ENCODE data around the gene PLXNB3. TPM values are rescaled to one million over a fixed set of nuclear protein-coding genes. Genes with fewer than 3 reads are reported as not detected.
"Not testable (repeated sequence)": the region's sequence is repeated elsewhere in the genome, so short reads cannot be mapped to it uniquely, and the experiment has no call there.

Gene PLXNB3
- polyA plus RNA-seq, 2 donors, result 5.1 to 12.4 TPM

DNA sequence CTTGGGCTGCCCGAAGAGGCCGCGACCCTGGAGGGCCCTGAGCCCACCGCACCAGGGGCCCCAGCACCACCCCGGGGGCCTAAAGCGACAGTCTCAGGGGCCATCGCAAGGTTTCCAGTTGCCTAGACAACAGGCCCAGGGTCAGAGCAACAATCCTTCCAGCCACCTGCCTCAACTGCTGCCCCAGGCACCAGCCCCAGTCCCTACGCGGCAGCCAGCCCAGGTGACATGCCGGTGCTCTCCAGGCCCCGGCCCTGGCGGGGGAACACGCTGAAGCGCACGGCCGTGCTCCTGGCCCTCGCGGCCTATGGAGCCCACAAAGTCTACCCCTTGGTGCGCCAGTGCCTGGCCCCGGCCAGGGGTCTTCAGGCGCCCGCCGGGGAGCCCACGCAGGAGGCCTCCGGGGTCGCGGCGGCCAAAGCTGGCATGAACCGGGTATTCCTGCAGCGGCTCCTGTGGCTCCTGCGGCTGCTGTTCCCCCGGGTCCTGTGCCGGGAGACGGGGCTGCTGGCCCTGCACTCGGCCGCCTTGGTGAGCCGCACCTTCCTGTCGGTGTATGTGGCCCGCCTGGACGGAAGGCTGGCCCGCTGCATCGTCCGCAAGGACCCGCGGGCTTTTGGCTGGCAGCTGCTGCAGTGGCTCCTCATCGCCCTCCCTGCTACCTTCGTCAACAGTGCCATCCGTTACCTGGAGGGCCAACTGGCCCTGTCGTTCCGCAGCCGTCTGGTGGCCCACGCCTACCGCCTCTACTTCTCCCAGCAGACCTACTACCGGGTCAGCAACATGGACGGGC is 38.8 kb upstream of the PLXNB3 start:
- WGBS, 2 donors, result 68 to 79% methylated on average over 43 to 55 of the region's 55 CpGs
- Histone ChIP-seq H3K9me3 (ENCODE audit: control insufficient read depth in 2 of 2, insufficient read depth in 1 of 2, low read depth in 1 of 2, low read length in 1 of 2) (no peaks in the 10 kb centered on the region), H3K36me3 (ENCODE audit: control insufficient read depth in 2 of 2, insufficient read depth in 2 of 2, low read length in 1 of 2) (peaks cover 0 to 3% of the 10 kb centered on the region in 2 donors), H3K4me3 (ENCODE audit: low read depth in 1 of 2, low read length in 2 of 2) (peak overlapping the region; percentile 35 to 57), H3K27me3 (ENCODE audit: control insufficient read depth in 1 of 2, insufficient read depth in 2 of 2, low read length in 2 of 2) (no peaks in the 10 kb centered on the region), H3K4me1 (ENCODE audit: control insufficient read depth in 2 of 2, insufficient read depth in 2 of 2, low read length in 1 of 2) (peaks cover 6 to 30% of the 10 kb centered on the region in 2 donors), H3K27ac (ENCODE audit: low read depth in 2 of 2, low read length in 1 of 2) (peak overlapping the region; percentile 72 to 97)

DNA sequence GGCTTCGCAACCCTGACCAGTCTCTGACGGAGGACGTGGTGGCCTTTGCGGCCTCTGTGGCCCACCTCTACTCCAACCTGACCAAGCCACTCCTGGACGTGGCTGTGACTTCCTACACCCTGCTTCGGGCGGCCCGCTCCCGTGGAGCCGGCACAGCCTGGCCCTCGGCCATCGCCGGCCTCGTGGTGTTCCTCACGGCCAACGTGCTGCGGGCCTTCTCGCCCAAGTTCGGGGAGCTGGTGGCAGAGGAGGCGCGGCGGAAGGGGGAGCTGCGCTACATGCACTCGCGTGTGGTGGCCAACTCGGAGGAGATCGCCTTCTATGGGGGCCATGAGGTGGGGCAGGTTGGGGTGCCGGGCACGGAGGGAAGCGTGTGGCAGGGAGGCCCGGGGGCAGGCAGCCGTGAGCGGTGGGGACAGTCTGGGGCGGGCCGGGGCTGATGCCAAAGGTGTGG is 38.2 kb upstream of the PLXNB3 start:
- Histone ChIP-seq H3K9me3 (ENCODE audit: control insufficient read depth in 2 of 2, insufficient read depth in 1 of 2, low read depth in 1 of 2, low read length in 1 of 2) (no peaks in the 10 kb centered on the region), H3K4me1 (ENCODE audit: control insufficient read depth in 2 of 2, insufficient read depth in 2 of 2, low read length in 1 of 2) (peaks cover 6 to 30% of the 10 kb centered on the region in 2 donors), H3K36me3 (ENCODE audit: control insufficient read depth in 2 of 2, insufficient read depth in 2 of 2, low read length in 1 of 2) (no peaks in the 10 kb centered on the region), H3K27ac (ENCODE audit: low read depth in 2 of 2, low read length in 1 of 2) (peak overlapping the region; percentile 67 to 79), H3K4me3 (ENCODE audit: low read depth in 1 of 2, low read length in 2 of 2) (no peak overlapping the region), H3K27me3 (ENCODE audit: control insufficient read depth in 1 of 2, insufficient read depth in 2 of 2, low read length in 2 of 2) (no peaks in the 10 kb centered on the region)
- 73% methylated on average over 34 to 35 of the region's 35 CpGs for whole genome bisulfite sequencing, 2 donors

DNA sequence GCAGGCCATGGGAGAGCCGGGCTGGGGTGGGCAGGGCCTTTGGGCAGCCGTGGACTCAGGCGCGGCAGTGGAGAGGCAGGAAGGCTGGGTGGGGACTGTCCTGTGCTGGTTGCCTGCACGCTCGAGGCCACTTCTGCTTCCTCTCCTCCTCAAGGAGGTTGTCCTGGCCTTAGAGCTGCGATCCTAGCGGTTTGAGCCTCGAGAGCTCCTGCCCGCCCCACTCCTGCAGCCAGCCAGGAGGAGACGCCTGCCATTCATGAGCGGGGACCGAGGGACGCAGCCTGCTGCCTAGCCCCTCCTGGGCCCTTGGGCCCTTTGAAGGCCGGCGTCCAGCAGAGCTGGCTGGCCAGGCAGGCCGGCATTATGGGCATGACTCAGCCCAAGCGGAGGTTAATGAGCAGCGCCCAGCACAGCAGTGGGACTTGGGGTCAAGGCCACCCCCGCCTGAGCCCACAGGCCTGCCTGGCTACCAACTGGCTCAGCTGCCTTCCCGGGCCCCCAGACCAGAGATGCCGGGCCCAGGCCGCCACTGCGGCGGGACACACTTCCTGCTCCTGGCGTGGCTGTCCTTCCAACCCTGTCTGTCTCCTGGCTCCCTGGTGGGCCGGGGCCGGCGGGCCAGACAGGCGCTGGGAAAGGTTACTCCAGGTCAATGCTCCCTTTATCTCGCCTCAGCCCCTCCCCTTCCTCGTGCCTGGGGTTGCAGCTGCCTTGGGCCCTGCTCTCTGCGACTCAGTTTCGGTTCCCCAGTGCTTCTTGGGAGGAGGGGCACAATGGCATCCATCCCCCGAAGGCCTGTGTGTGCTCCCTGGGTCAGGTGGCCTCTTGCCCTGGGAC is 37.5 kb upstream of the PLXNB3 start:
- H3K27me3 ChIP-seq (ENCODE audit: control insufficient read depth in 1 of 2, insufficient read depth in 2 of 2, low read length in 2 of 2), result no peaks in the 10 kb centered on the region
- 7 to 41% methylated on average over 29 to 35 of the region's 35 CpGs for WGBS, 2 donors
- no peaks in the 10 kb centered on the region for H3K36me3 ChIP-seq (ENCODE audit: control insufficient read depth in 2 of 2, insufficient read depth in 2 of 2, low read length in 1 of 2)
- H3K4me1 ChIP-seq (ENCODE audit: control insufficient read depth in 2 of 2, insufficient read depth in 2 of 2, low read length in 1 of 2), result peaks cover 6 to 30% of the 10 kb centered on the region in 2 donors
- peak overlapping the region; percentile 67 to 79 for H3K27ac ChIP-seq (ENCODE audit: low read depth in 2 of 2, low read length in 1 of 2)
- peak overlapping the region in 1 of 2 donors; percentile 13 for H3K4me3 ChIP-seq (ENCODE audit: low read depth in 1 of 2, low read length in 2 of 2)
- no peaks in the 10 kb centered on the region for H3K9me3 ChIP-seq (ENCODE audit: control insufficient read depth in 2 of 2, insufficient read depth in 1 of 2, low read depth in 1 of 2, low read length in 1 of 2)

DNA sequence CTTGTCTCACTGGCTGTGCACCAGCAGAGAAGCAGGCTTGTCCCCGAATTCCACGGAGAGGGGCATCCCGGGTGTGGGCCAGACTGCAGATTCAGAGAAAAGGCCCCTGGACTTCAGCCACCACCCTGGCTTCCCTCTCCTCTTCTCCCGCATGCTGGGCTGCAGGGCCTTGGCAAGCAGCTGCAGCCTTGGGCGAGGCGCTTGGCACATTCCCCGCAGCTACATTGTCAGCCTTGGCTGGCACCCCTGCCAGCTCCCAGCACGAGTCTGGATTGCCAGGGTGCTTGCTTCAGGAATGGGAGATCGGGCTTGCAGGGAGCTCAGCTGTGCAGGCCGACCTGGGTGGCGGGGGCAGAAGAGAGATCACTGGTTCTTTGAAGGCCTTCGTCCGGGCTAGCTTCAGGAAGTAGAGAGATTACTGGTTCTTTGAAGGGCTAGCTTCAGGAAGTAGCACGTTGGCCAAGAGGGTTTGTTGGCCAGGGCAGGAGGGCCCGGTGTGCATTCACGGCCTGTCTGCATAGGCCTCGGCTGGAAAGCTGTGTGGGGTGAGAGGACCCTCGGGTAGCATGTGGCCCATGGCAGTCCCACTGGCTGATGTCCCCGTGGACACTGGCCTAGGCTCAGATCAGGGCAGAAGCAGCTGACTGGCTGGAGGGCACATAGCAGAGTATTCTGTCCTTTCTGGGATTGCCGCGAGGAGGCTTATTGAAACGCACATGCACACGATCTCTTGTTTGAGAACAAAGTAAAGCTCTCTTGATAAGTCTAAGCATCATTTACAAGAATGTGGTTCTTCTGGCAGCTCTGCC is 36.7 kb upstream of the PLXNB3 start:
- H3K4me1 ChIP-seq (ENCODE audit: control insufficient read depth in 2 of 2, insufficient read depth in 2 of 2, low read length in 1 of 2), result peaks cover 8 to 30% of the 10 kb centered on the region in 2 donors
- H3K4me3 ChIP-seq (ENCODE audit: low read depth in 1 of 2, low read length in 2 of 2), result no peak overlapping the region
- WGBS, 2 donors, result 15 to 42% methylated on average over 23 of the region's 23 CpGs

DNA sequence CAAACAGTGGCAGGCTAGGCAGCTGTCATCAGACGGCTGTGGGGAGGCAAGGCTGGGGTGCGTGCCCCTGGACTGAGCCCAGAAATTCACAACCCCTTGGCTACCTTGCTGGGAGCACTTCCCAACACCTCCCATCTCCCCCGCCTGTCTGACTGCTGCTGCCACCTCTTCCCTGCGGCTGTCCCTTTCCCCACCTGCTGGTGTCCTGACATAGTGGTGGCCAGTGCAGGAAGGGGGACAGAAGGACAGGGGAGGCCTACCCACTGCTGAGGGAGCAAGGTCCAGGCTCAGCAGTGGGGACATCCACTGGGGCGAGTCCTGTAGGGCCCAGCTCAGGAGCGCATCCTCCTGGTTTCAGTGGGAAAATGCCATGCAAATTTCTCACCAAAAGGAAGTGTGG is 36.0 kb upstream of the PLXNB3 start:
- 74 to 85% methylated on average over 6 of the region's 6 CpGs for WGBS, 2 donors
- Histone ChIP-seq H3K27ac (ENCODE audit: low read depth in 2 of 2, low read length in 1 of 2) (peak overlapping the region in 1 of 2 donors; percentile 67), H3K27me3 (ENCODE audit: control insufficient read depth in 1 of 2, insufficient read depth in 2 of 2, low read length in 2 of 2) (no peaks in the 10 kb centered on the region), H3K9me3 (ENCODE audit: control insufficient read depth in 2 of 2, insufficient read depth in 1 of 2, low read depth in 1 of 2, low read length in 1 of 2) (no peaks in the 10 kb centered on the region), H3K36me3 (ENCODE audit: control insufficient read depth in 2 of 2, insufficient read depth in 2 of 2, low read length in 1 of 2) (no peaks in the 10 kb centered on the region), H3K4me3 (ENCODE audit: low read depth in 1 of 2, low read length in 2 of 2) (no peak overlapping the region), H3K4me1 (ENCODE audit: control insufficient read depth in 2 of 2, insufficient read depth in 2 of 2, low read length in 1 of 2) (peaks cover 8 to 27% of the 10 kb centered on the region in 2 donors)

More for the DNA sequence above, 36.7 kb upstream of the PLXNB3 start:
- Histone ChIP-seq H3K27ac (ENCODE audit: low read depth in 2 of 2, low read length in 1 of 2) (peak overlapping the region; percentile 67 to 79), H3K9me3 (ENCODE audit: control insufficient read depth in 2 of 2, insufficient read depth in 1 of 2, low read depth in 1 of 2, low read length in 1 of 2) (no peaks in the 10 kb centered on the region), H3K36me3 (ENCODE audit: control insufficient read depth in 2 of 2, insufficient read depth in 2 of 2, low read length in 1 of 2) (no peaks in the 10 kb centered on the region), H3K27me3 (ENCODE audit: control insufficient read depth in 1 of 2, insufficient read depth in 2 of 2, low read length in 2 of 2) (no peaks in the 10 kb centered on the region)

DNA sequence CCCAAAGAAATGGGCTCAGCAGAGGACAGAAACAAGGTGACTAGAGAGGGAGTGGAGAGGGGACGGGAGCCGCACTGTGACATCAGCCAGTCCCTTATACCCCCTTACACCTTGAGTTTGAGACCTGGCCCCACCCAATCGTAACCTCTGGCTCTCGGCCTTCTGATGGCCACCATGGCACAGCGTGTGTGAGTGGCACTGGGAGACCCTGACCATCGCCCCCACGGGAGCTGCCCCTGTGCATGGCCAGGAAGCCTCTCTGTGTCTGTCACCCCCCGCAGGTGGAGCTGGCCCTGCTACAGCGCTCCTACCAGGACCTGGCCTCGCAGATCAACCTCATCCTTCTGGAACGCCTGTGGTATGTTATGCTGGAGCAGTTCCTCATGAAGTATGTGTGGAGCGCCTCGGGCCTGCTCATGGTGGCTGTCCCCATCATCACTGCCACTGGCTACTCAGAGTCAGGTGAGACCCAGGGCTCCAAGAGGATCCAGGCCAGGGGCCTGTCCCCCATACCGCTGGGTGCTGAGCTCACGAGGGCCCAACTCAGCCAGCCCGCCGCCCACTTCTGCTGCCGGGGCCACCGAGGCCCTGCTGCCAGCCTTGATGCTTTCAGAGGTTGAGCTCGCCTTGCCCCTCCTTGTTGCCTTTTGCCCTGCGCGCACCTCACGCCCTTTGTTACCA is 35.0 kb upstream of the PLXNB3 start:
- Histone ChIP-seq H3K4me3 (ENCODE audit: low read depth in 1 of 2, low read length in 2 of 2) (no peak overlapping the region), H3K4me1 (ENCODE audit: control insufficient read depth in 2 of 2, insufficient read depth in 2 of 2, low read length in 1 of 2) (peaks cover 8 to 27% of the 10 kb centered on the region in 2 donors), H3K9me3 (ENCODE audit: control insufficient read depth in 2 of 2, insufficient read depth in 1 of 2, low read depth in 1 of 2, low read length in 1 of 2) (no peaks in the 10 kb centered on the region), H3K27me3 (ENCODE audit: control insufficient read depth in 1 of 2, insufficient read depth in 2 of 2, low read length in 2 of 2) (no peaks in the 10 kb centered on the region), H3K27ac (ENCODE audit: low read depth in 2 of 2, low read length in 1 of 2) (no peak overlapping the region), H3K36me3 (ENCODE audit: control insufficient read depth in 2 of 2, insufficient read depth in 2 of 2, low read length in 1 of 2) (no peaks in the 10 kb centered on the region)
- WGBS, 2 donors, result 94 to 95% methylated on average over 23 of the region's 23 CpGs

DNA sequence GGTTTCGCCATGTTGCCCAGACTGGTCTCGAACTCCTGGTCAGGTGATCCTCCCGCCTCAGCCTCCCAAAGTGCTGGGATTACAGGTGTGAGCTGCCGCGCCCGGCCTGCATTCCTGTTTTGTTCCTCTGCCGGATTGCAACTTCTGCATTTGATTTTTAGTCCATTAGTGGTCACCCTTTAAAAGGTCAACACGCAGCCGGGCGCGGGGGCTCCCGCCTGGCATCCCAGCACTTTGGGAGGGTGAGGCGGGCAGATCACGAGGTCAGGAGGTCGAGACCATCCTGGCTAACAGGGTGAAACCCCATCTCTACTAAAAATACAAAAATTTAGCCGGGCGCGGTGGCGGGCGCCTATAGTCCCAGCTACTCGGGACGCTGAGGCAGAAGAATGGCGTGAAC is 33.9 kb upstream of the PLXNB3 start:
- not testable (repeated sequence) for H3K9me3 ChIP-seq (ENCODE audit: control insufficient read depth in 2 of 2, insufficient read depth in 1 of 2, low read depth in 1 of 2, low read length in 1 of 2); H3K27me3 ChIP-seq (ENCODE audit: control insufficient read depth in 1 of 2, insufficient read depth in 2 of 2, low read length in 2 of 2); H3K36me3 ChIP-seq (ENCODE audit: control insufficient read depth in 2 of 2, insufficient read depth in 2 of 2, low read length in 1 of 2); H3K27ac ChIP-seq (ENCODE audit: low read depth in 2 of 2, low read length in 1 of 2); H3K4me3 ChIP-seq (ENCODE audit: low read depth in 1 of 2, low read length in 2 of 2)
- peaks cover 8 to 24% of the 10 kb centered on the region in 2 donors for H3K4me1 ChIP-seq (ENCODE audit: control insufficient read depth in 2 of 2, insufficient read depth in 2 of 2, low read length in 1 of 2)
- 93 to 95% methylated on average over 23 of the region's 23 CpGs for WGBS, 2 donors

DNA sequence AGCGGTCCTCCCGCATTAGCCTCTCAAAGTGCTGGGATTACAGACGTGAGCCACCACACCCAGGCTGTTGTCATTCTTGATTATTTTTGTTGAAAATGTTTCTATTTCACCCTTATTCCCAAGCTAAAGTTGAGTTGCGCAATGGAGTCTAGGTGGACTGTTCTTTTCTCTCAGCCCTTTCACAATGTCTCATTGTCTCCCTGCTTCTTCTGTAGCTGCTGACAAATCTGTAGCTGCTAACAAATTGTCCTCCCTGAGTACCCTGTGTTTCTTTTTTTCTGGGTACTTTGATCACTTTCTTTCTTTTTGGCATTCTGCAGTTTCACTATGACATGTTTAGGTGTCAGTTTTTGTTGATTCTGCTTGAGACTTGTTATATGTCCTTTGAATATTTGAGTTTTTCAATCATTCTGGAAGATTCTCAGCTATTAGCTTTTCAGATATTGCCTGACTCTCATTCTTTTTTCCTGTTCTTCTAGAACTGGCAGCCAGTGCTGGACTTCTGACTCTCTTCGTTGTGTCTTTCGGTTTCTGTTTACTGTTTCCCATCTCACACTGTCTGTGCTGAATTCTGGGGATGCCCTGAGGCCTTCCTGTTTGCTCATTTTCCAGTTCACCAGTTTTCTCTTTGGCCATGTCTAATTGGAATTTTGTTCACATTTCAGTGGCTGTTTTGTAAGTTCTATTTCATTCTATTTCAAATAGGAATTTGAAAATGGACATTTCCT is 32.8 kb upstream of the PLXNB3 start:
- no peak overlapping the region for H3K4me3 ChIP-seq (ENCODE audit: low read depth in 1 of 2, low read length in 2 of 2)
- no peaks in the 10 kb centered on the region for H3K27me3 ChIP-seq (ENCODE audit: control insufficient read depth in 1 of 2, insufficient read depth in 2 of 2, low read length in 2 of 2)
- no peaks in the 10 kb centered on the region for H3K9me3 ChIP-seq (ENCODE audit: control insufficient read depth in 2 of 2, insufficient read depth in 1 of 2, low read depth in 1 of 2, low read length in 1 of 2)
- no peaks in the 10 kb centered on the region for H3K36me3 ChIP-seq (ENCODE audit: control insufficient read depth in 2 of 2, insufficient read depth in 2 of 2, low read length in 1 of 2)
- WGBS, 2 donors, result 76% methylated on average over 6 of the region's 6 CpGs
- H3K4me1 ChIP-seq (ENCODE audit: control insufficient read depth in 2 of 2, insufficient read depth in 2 of 2, low read length in 1 of 2), result peaks cover 8 to 18% of the 10 kb centered on the region in 2 donors
- no peak overlapping the region for H3K27ac ChIP-seq (ENCODE audit: low read depth in 2 of 2, low read length in 1 of 2)

Measured in esophagus (tissue), 2 donors.